HepG2 (cell line): ENCODE results near the gene NMUR2. TPM values are rescaled to one million over a fixed set of nuclear protein-coding genes. Genes with fewer than 3 reads are reported as not detected.

ENCODE experiments used
- ATAC-seq: fragments of 200-7000 bp; cut with Tn5 transposase; 3 replicates; pipeline ENCODE4 v1.9.1; 2020; ENCODE audit warnings: mild to moderate bottlenecking, moderate library complexity
- BruUV-seq: library from RNA; stranded (reverse); fragments of 400-500 nt; replicated peaks from 2 replicates; lab custom pipeline; 2021; lab: Mats Ljungman, UMichigan
- CTCF ChIA-PET: fragments of 300-600 bp; formaldehyde crosslinking; extraction: SDS; loops from one replicate; lab custom pipeline; 2021; ENCODE audit warnings: low total read pairs, inconsistent platforms, low intra/inter-chr PET ratio; lab: Yijun Ruan, JAX
- POLR2A ChIA-PET: fragments of 350-600 bp; sonication (Branson Sonifier 250); formaldehyde crosslinking; loops from one replicate; lab custom pipeline; 2020; ENCODE audit warnings: antibody characterized with exemption, inconsistent platforms; lab: Yijun Ruan, JAX
- DNase-seq: peaks from one replicate; pipeline ENCODE4 v3.0.0-alpha.2; 2015; ENCODE audit warnings: low spot score
- FAIRE-seq: peaks from 3 replicates; lab custom pipeline; 2011; peaks lifted over from hg19 to GRCh38; lab: Jason Lieb, UNC
- H2AFZ ChIP-seq: one replicate; pipeline ENCODE4 v1.6.1; 2011; ENCODE audit warnings: low read length, inconsistent platforms
- H3K27ac ChIP-seq: fragments of 300-600 bp; 3 replicates; pipeline ENCODE4 v1.8.0; 2011; ENCODE audit warnings: mixed run types, mild to moderate bottlenecking, mixed read lengths, low read length, inconsistent platforms; ENCODE audit not compliant: insufficient read depth; ENCODE audit errors: extremely low read length
- H3K27me3 ChIP-seq, 2 experiments: fragments of 200-600 bp in 1 of 2; 2 replicates in 1 of 2; 3 replicates in 1 of 2; pipeline versions ENCODE4 v1.6.0 to v1.8.0; 2011; ENCODE audit warnings: low read length in 2 of 2, mild to moderate bottlenecking in 2 of 2, moderate library complexity in 2 of 2, inconsistent platforms in 1 of 2; ENCODE audit not compliant: insufficient read depth in 2 of 2, control insufficient read depth in 1 of 2
- H3K36me3 ChIP-seq, 2 experiments: fragments of 200-600 bp in 1 of 2; replicated peaks in 1 of 2; 2 replicates in 1 of 2; 3 replicates in 1 of 2; pipeline versions ENCODE4 v1.5.1 to v1.8.0; 2011; ENCODE audit warnings: low read length in 2 of 2, inconsistent platforms in 1 of 2; ENCODE audit not compliant: insufficient read depth in 2 of 2, control insufficient read depth in 1 of 2
- H3K4me1 ChIP-seq: 2 replicates; pipeline ENCODE4 v1.5.1; 2012; ENCODE audit warnings: low read length, inconsistent platforms; ENCODE audit not compliant: insufficient read depth
- H3K4me2 ChIP-seq: 2 replicates; pipeline ENCODE4 v1.6.0; 2011; ENCODE audit warnings: low read depth, low read length, inconsistent platforms
- H3K4me3 ChIP-seq, 3 experiments: fragments of 200-600 bp in 1 of 3; sonication (generic), shearing (Covaris generic) in 1 of 3; replicated peaks in 1 of 3; 2 replicates each; pipeline ENCODE4 v1.5.1; 2011 to 2016; ENCODE audit warnings: low read length in 3 of 3, inconsistent platforms in 2 of 3, low read depth in 2 of 3, mild to moderate bottlenecking in 2 of 3, control low read depth in 1 of 3, mixed read lengths in 1 of 3; ENCODE audit not compliant: insufficient read depth in 1 of 3
- H3K79me2 ChIP-seq: one replicate; pipeline ENCODE4 v1.6.1; 2011; ENCODE audit warnings: low read length, inconsistent platforms; ENCODE audit not compliant: insufficient read depth
- H3K9ac ChIP-seq: 2 replicates; pipeline ENCODE4 v1.6.0; 2011; ENCODE audit warnings: mild to moderate bottlenecking, low read depth, low read length, inconsistent platforms; ENCODE audit not compliant: insufficient read depth
- H3K9me3 ChIP-seq: 2 replicates; pipeline ENCODE4 v1.5.1; 2012; ENCODE audit warnings: mild to moderate bottlenecking, low read length
- H4K20me1 ChIP-seq: 2 replicates; pipeline ENCODE4 v1.6.0; 2011; ENCODE audit warnings: inconsistent platforms, mild to moderate bottlenecking, low read length, moderate library complexity; ENCODE audit not compliant: insufficient read depth
- ADNP ChIP-seq: sonication (generic); formaldehyde crosslinking; IDR thresholded peaks from 2 replicates; pipeline ENCODE4 v1.4.0; 2020; ENCODE audit warnings: missing genetic modification reagents
- FIP1L1 ChIP-seq: fragments of 200-400 bp; formaldehyde crosslinking; IDR thresholded peaks from 2 replicates; pipeline ENCODE4 v1.6.1; 2018; ENCODE audit warnings: low read depth, mild to moderate bottlenecking, low read length, moderate library complexity, borderline replicate concordance; ENCODE audit not compliant: insufficient read depth
- MAFF ChIP-seq: IDR thresholded peaks from 2 replicates; pipeline ENCODE4 v1.6.1; 2011; ENCODE audit warnings: low read depth, low read length, improper control_type of control experiment
- MAFK ChIP-seq, 2 experiments: IDR thresholded peaks in 1 of 2; conservative IDR thresholded peaks in 1 of 2; 2 replicates each; pipeline ENCODE4 v1.6.1; 2011; ENCODE audit warnings: improper control_type of control experiment in 2 of 2, low read length in 2 of 2
- SAP130 ChIP-seq: IDR thresholded peaks from 2 replicates; pipeline ENCODE4 v1.6.1; 2016; ENCODE audit warnings: low read depth
- SIN3B ChIP-seq: fragments of 150-350 bp; IDR thresholded peaks from 2 replicates; pipeline ENCODE4 v1.6.1; 2014; ENCODE audit warnings: low read length
- TEAD3 ChIP-seq: optimal IDR thresholded peaks from 2 replicates; pipeline ENCODE3; 2016; ENCODE audit warnings: borderline replicate concordance
- ZNF256 ChIP-seq: sonication (generic); formaldehyde crosslinking; conservative IDR thresholded peaks from 2 replicates; pipeline ENCODE4 v1.4.0; 2020; ENCODE audit warnings: missing genetic modification reagents
- ZNF850 ChIP-seq: sonication (generic); formaldehyde crosslinking; conservative IDR thresholded peaks from 2 replicates; pipeline ENCODE4 v1.9.0; 2021; ENCODE audit warnings: mild to moderate bottlenecking, missing genetic modification reagents
- WGBS: methylation state at CpG from one replicate; pipeline ENCODE4 v1.1.6; 2017; ENCODE audit warnings: low lambda C conversion rate; 5-methylcytosine and 5-hydroxymethylcytosine counted together
- in situ Hi-C: cut with HindIII; loops from 2 replicates; pipeline ENCODE4 v1.10.0; 2017; ENCODE audit warnings: low pct_unique_long_range_greater_than_20kb; ENCODE audit not compliant: extremely low pct_ligation_motif_present
- intact Hi-C: fragments of 100-400 bp; cut with micrococcal nuclease; formaldehyde crosslinking; loops from one replicate; pipeline ENCODE4 v1.10.0; 2022; ENCODE audit not compliant: unreplicated experiment
- polyA plus RNA-seq, 8 experiments: library from polyadenylated mRNA; depleted of rRNA in 3 of 8; stranded (reverse) in 7 of 8; unstranded in 1 of 8; fragments of >200 nt; fragmentation: Illumina TruSeq in 4 of 8; extraction: Trizol in 4 of 8; gene quantifications; 2 replicates each; pipeline versions ENCODE4 v1.2.1 to v1.2.3, GENCODE V29; 2011 to 2016; ENCODE audit warnings: low read depth in 4 of 8, missing spikeins in 1 of 8, mixed read lengths in 1 of 8; ENCODE audit not compliant: insufficient read depth in 1 of 8
- total RNA-seq, 5 experiments: library from RNA; depleted of rRNA; stranded (reverse); fragments of >200 nt; fragmentation: Illumina TruSeq; extraction: Trizol; gene quantifications; 2 replicates each; pipeline ENCODE4 v1.2.3, GENCODE V29; 2016; ENCODE audit warnings: low read depth in 1 of 5
- TF ChIP-seq, protein P1 (sequence below): sonication (generic); formaldehyde crosslinking; IDR thresholded peaks from 2 replicates; pipeline ENCODE4 v1.8.0; 2022; ENCODE audit warnings: mild to moderate bottlenecking, missing genetic modification reagents, borderline replicate concordance
- TF ChIP-seq, protein P2 (sequence below): sonication (generic); formaldehyde crosslinking; IDR thresholded peaks from 2 replicates; pipeline ENCODE4 v1.9.0; 2022; ENCODE audit warnings: low read depth, missing genetic modification reagents
- TF ChIP-seq, protein P3 (sequence below): sonication (generic); IDR thresholded peaks from 2 replicates; pipeline ENCODE4 v1.6.1; 2016; ENCODE audit warnings: low read depth, borderline replicate concordance

The NMUR2 gene
- total and polyA plus RNA-seq, 2 of the 13 experiments (the other 11 are each of a cell fraction or from before 2014, with no cell fraction given) = not detected

DNA sequence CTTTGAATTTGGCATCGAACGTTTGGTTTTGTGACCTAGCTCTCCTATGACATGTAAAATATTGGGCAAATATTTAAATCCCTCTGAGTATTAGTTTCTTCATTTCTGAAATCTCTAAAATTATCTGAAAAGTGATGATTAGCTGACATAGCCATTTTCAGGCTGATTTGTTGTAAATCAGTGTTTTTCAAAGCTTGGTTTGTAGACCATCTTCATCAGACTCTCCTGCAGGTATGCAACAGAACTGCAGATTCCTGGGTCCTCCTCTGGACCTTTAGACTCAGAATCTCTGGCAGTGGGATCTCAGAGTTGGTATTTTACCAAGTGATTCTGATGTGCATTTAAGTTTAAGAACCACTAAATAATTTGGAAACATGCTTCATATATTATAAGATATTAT, 38.9 kb upstream of the NMUR2 start:
- Histone ChIP-seq H3K4me1 (no peaks in the 10 kb centered on the region), H3K9me3 (no peaks in the 10 kb centered on the region), H3K4me3 (no peak overlapping the region), H3K36me3 (no peaks in the 10 kb centered on the region), H3K27me3 (no peaks in the 10 kb centered on the region), H2AFZ (no peak overlapping the region), H3K9ac (no peak overlapping the region), H3K27ac (no peak overlapping the region), H3K79me2 (no peaks in the 10 kb centered on the region), H4K20me1 (no peaks in the 10 kb centered on the region), H3K4me2 (no peak overlapping the region)
- ChIA-PET CTCF (no interaction called here), POLR2A (no interaction called here)
- 0% methylated on average over 2 of the region's 2 CpGs for WGBS
- DNase-seq = no peak
- no peak for ATAC-seq
- no peak for FAIRE-seq
- in situ Hi-C loops (no loop called here), intact Hi-C loops (no loop called here)
- no TSS peak for BruUV-seq
- TF ChIP-seq TEAD3 (CRISPR knock-in tag) (no peak), ZNF850 (CRISPR knock-in tag) (no peak), ADNP (CRISPR knock-in tag) (no peak), FIP1L1 (no peak), SAP130 (no peak), ZNF256 (CRISPR knock-in tag) (no peak), MAFF (peak; percentile 54; the same call in 1 of the 2 replicates), MAFK (conservative IDR thresholded peaks at IDR 0.05 in 1 of 2, IDR thresholded peaks at IDR 0.05 in 1 of 2; ENCODE audit: low read length in 2 of 2) (peak; percentile 17 to 61; a peak in 3 of 4 replicates), SIN3B (no peak)
- TF ChIP-seq, protein P1, sequence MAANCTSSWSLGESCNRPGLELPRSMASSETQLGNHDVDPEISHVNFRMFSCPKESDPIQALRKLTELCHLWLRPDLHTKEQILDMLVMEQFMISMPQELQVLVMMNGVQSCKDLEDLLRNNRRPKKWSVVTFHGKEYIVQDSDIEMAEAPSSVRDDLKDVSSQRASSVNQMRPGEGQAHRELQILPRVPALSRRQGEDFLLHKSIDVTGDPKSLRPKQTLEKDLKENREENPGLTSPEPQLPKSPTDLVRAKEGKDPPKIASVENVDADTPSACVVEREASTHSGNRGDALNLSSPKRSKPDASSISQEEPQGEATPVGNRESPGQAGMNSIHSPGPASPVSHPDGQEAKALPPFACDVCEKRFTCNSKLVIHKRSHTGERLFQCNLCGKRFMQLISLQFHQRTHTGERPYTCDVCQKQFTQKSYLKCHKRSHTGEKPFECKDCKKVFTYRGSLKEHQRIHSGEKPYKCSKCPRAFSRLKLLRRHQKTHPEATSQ (CRISPR knock-in tag) = no peak
- TF ChIP-seq, protein P2, sequence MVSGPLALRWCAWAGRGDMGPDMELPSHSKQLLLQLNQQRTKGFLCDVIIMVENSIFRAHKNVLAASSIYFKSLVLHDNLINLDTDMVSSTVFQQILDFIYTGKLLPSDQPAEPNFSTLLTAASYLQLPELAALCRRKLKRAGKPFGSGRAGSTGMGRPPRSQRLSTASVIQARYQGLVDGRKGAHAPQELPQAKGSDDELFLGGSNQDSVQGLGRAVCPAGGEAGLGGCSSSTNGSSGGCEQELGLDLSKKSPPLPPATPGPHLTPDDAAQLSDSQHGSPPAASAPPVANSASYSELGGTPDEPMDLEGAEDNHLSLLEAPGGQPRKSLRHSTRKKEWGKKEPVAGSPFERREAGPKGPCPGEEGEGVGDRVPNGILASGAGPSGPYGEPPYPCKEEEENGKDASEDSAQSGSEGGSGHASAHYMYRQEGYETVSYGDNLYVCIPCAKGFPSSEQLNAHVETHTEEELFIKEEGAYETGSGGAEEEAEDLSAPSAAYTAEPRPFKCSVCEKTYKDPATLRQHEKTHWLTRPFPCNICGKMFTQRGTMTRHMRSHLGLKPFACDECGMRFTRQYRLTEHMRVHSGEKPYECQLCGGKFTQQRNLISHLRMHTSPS (CRISPR knock-in tag) = no peak
- TF ChIP-seq, protein P3, sequence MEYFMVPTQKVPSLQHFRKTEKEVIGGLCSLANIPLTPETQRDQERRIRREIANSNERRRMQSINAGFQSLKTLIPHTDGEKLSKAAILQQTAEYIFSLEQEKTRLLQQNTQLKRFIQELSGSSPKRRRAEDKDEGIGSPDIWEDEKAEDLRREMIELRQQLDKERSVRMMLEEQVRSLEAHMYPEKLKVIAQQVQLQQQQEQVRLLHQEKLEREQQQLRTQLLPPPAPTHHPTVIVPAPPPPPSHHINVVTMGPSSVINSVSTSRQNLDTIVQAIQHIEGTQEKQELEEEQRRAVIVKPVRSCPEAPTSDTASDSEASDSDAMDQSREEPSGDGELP = no peak
